ACC112 (cell line): ENCODE data around the gene SEPTIN5.
A peak's percentile ranks its signal among the peaks of the same experiment; 100 is the strongest.

Source experiments
- H2AFZ ChIP-seq: fragments of 200-600 bp; sonication (generic); one replicate; pipeline ENCODE4 v1.6.0; 2017; ENCODE audit warnings: antibody characterized with exemption, low read length; ENCODE audit not compliant: unreplicated experiment
- H3K27ac ChIP-seq: fragments of 200-600 bp; sonication (generic); 2 replicates; pipeline ENCODE4 v1.5.1; 2014; ENCODE audit warnings: low read depth, mild to moderate bottlenecking, antibody characterized with exemption, low read length, moderate library complexity
- H3K27me3 ChIP-seq: fragments of 200-600 bp; sonication (generic); 2 replicates; pipeline ENCODE4 v1.6.1; 2014; ENCODE audit warnings: mild to moderate bottlenecking, antibody characterized with exemption, low read length, moderate library complexity, mixed read lengths; ENCODE audit not compliant: insufficient read depth
- H3K36me3 ChIP-seq: fragments of 200-600 bp; sonication (generic); 2 replicates; pipeline ENCODE4 v1.6.1; 2016; ENCODE audit warnings: mild to moderate bottlenecking, antibody characterized with exemption, low read length, moderate library complexity, mixed read lengths; ENCODE audit not compliant: insufficient read depth
- H3K4me1 ChIP-seq: fragments of 200-600 bp; sonication (generic); one replicate; pipeline ENCODE4 v1.6.1; 2016; ENCODE audit warnings: low read length, mixed read lengths; ENCODE audit not compliant: insufficient read depth, unreplicated experiment, control insufficient read depth
- H3K4me3 ChIP-seq: fragments of 200-600 bp; sonication (generic); 2 replicates; pipeline ENCODE4 v1.5.1; 2014; ENCODE audit warnings: mild to moderate bottlenecking, low read depth, low read length
- H3K79me2 ChIP-seq: fragments of 200-600 bp; sonication (generic); one replicate; pipeline ENCODE4 v1.6.0; 2016; ENCODE audit warnings: low read length; ENCODE audit not compliant: control insufficient read depth, unreplicated experiment, insufficient read depth

Gene SEPTIN5

GRCh38 chr22:19714312-19715187 lies at the start of gene SEPTIN5:
Gene SEPTIN5, plus strand, starts transcription at chr22:19714503. Its CDS starts 86 bp downstream, at chr22:19714589.
- Histone ChIP-seq H3K4me3 (peak within 1 kb of the TSS; percentile 77), H3K27ac (no peak within 1 kb of the TSS), H2AFZ (no peak within 1 kb of the TSS), H3K4me1 (peaks cover under 1% of the 10 kb centered on the region), H3K79me2 (no peaks in the 10 kb centered on the region), H3K27me3 (no peaks in the 10 kb centered on the region), H3K36me3 (no peaks in the 10 kb centered on the region)

- Histone ChIP-seq H3K27me3 (no peaks in the 10 kb centered on the region), H2AFZ (no peak overlapping the region), H3K4me3 (no peak overlapping the region), H3K27ac (no peak overlapping the region), H3K4me1 (peaks cover 28% of the 10 kb centered on the region), H3K36me3 (no peaks in the 10 kb centered on the region), H3K79me2 (no peaks in the 10 kb centered on the region)
Measured at GRCh38 chr22:19664951-19665783, 49.1 kb upstream of the SEPTIN5 start.

GRCh38 chr22:19665784-19666672 lies 48.3 kb upstream of the SEPTIN5 start:
- no peaks in the 10 kb centered on the region for H3K27me3 ChIP-seq

GRCh38 chr22:19666673-19667593 lies 47.4 kb upstream of the SEPTIN5 start:
- Histone ChIP-seq H2AFZ (no peak overlapping the region), H3K36me3 (no peaks in the 10 kb centered on the region), H3K4me1 (peaks cover 28% of the 10 kb centered on the region), H3K27ac (peak overlapping the region; percentile 30; the same call in 1 of the 2 replicates), H3K4me3 (no peak overlapping the region), H3K27me3 (no peaks in the 10 kb centered on the region), H3K79me2 (no peaks in the 10 kb centered on the region)

More at GRCh38 chr22:19665784-19666672, 48.3 kb upstream of the SEPTIN5 start:
- Histone ChIP-seq H3K27ac (0 out of 2 replicates have a peak overlapping the region, but pooled peaks have one; percentile 30), H3K4me1 (peaks cover 28% of the 10 kb centered on the region), H3K36me3 (no peaks in the 10 kb centered on the region), H2AFZ (no peak overlapping the region), H3K79me2 (no peaks in the 10 kb centered on the region), H3K4me3 (no peak overlapping the region)

- no peaks in the 10 kb centered on the region for H3K36me3 ChIP-seq
- H3K79me2 ChIP-seq = no peaks in the 10 kb centered on the region
- no peak overlapping the region for H3K27ac ChIP-seq
- H2AFZ ChIP-seq = no peak overlapping the region
- peaks cover 28% of the 10 kb centered on the region for H3K4me1 ChIP-seq
- H3K4me3 ChIP-seq = no peak overlapping the region
- H3K27me3 ChIP-seq = no peaks in the 10 kb centered on the region
Measured at GRCh38 chr22:19667872-19668740, 46.2 kb upstream of the SEPTIN5 start.

GRCh38 chr22:19668748-19669147 lies 45.6 kb upstream of the SEPTIN5 start:
- H3K36me3 ChIP-seq = no peaks in the 10 kb centered on the region
- H3K4me1 ChIP-seq = peaks cover 23% of the 10 kb centered on the region
- no peaks in the 10 kb centered on the region for H3K79me2 ChIP-seq
- H3K27me3 ChIP-seq = no peaks in the 10 kb centered on the region
- no peak overlapping the region for H2AFZ ChIP-seq
- H3K4me3 ChIP-seq = no peak overlapping the region
- no peak overlapping the region for H3K27ac ChIP-seq

GRCh38 chr22:19669570-19669969 lies 44.7 kb upstream of the SEPTIN5 start:
- Histone ChIP-seq H3K27me3 (no peaks in the 10 kb centered on the region), H3K4me3 (no peak overlapping the region)

GRCh38 chr22:19671316-19671715 lies 43.0 kb upstream of the SEPTIN5 start:
- H3K27me3 ChIP-seq = no peaks in the 10 kb centered on the region
- no peaks in the 10 kb centered on the region for H3K79me2 ChIP-seq
- H3K4me1 ChIP-seq = peaks cover 9% of the 10 kb centered on the region
- H3K4me3 ChIP-seq = no peak overlapping the region
- no peak overlapping the region for H3K27ac ChIP-seq
- H3K36me3 ChIP-seq = no peaks in the 10 kb centered on the region
- H2AFZ ChIP-seq = no peak overlapping the region

More at GRCh38 chr22:19669570-19669969, 44.7 kb upstream of the SEPTIN5 start:
- H3K79me2 ChIP-seq = no peaks in the 10 kb centered on the region
- no peak overlapping the region for H2AFZ ChIP-seq
- H3K36me3 ChIP-seq = no peaks in the 10 kb centered on the region
- H3K4me1 ChIP-seq = peaks cover 15% of the 10 kb centered on the region
- no peak overlapping the region for H3K27ac ChIP-seq
